Measurements from ENCODE around the gene CAMTA1.
A peak's percentile ranks its signal among the peaks of the same experiment; 100 is the strongest.

CAMTA1 gene

DNA sequence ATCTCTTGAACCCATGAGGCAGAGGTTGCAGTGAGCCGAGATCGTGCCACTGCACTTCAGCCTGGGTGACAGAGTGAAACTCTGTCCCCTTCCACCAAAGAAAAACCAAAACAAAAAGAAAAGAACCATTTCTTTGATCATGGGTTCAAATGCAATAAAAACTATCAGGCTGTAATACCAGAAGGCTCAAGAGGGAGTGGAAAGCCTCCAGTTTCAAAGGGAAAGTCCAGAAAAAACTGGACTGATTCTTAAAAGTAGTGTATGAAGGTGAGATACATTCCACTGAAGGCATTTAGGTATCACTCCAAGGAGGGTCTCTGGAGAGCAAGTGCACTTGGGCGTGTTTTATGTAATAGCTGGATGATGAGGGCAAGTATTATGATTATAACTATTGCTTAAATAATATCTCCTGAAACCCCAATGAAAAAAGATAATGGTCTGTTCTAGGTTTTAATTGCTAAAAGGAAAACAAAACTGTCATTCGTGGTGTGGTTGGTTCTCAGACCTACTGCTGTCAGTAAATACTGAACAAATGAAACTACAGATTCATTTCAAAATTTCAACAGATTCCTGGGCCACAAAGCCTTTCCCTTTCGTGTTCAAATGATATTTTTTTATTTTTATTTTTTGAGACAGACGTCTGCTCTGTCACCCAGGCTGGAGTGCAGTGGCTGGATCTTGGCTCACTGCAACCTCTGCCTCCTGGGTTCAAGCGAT is 6.0 kb upstream of the CAMTA1 start:
- DNase-seq (ENCODE audit: low spot score): no peak

DNA sequence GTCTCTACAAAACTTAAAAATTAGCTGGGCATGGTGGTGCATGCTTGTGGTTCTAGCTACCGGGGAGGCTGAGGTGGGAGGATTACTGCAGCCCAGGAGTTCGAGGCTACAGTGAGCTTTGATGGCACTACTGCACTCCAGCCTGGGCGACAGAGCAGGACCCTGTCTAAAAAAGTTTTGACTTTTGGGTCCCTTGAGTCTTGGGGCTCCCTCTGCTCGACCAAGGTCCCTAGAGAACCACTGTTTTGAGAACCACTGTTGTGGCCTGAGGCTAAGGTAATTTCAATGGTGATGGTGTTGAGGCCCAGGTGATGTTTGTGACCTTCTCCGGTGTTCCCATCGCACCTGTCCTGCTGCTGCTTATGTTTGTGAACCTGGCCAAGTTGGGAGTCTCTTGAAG is 3.1 kb upstream of the CAMTA1 start:
- no peak for DNase-seq (ENCODE audit: low spot score)

DNA sequence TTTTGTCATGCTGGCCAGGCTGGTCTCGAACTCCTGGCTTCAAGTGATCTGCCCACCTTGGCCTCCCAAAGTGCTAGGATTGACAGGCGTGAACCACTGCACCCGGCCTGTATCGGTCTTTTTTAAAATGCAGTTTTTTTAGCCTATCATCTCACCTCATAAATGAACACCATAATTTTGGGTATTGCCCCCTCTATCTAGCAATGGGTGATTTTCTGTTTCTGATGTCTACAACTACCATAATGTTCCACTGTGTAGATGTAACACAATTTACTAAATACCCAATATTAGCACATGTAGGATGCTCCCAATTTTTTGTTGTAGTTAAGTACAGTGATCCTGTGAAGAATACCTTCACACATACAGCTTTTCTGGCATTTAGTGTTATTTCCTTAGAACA is 2.0 kb upstream of the CAMTA1 start:
- DNase-seq (ENCODE audit: low spot score): no peak

DNA sequence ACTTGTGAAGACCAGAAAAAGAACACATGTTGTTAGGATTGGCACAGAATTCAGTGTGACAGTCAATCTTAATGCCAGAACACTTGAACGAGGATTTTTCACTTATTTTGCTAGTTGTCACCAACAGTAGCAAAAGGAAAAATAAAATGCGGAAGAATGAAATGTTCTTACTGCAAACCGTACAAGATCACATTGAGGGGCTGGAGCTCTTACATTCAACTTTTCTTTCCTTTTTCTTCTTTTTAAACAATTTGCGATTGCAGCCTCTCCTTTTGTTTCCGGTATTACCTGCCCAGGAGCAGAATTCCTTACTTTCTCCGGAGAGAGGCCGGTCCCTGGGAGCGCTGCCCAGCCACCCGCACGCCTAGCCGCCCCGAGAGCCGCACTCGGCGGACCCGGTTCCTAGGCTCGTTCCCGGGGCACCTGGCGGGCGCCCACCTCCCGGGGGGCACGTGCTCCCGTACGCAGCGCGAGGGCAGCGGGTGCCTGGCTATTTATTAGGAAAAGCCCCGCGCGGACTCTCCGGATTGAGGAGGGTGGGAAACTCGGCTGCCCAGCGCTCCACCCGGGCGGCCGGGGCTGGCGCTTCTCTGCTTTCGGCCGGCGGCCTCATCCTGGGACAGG is 1.2 kb upstream of the CAMTA1 start:
- no peak for DNase-seq (ENCODE audit: low spot score)

DNA sequence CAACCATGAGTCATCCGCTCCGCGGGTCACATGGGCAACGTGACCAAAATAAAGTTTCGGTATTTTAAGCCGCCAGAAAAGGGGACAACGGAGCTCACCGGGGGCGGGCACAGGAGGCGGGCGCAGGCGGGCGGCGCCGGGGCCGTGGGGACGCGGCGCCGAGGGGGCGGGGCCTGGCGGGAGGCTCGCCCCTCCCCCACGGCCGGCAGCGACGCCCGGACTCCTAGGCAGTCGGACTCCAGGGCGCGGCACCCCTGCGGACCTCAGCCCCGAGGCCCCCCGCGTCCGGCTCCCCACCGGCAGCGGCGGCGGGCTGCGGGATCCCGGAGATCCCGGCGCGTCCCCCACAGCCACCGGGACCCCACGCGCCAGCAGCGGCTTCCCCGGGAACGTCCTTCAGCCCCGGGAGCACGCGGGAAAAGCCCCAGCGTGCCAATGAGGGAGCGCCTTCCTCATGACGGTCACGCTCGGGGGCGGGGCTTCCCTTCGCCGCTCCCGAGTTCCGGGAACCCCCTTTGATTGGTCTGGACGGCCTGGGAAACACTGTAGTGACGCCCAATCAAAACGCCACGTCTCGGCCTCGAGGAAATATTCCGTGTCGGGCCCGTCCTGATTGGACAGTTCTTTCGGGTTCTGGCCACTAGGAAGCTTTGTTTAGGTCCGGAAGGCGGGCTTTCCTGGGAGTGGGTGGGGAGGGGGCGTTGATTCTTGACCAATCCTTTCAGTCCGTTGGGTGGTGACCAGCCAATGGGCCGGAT is 515 bp upstream of the CAMTA1 start:
- DNase-seq (ENCODE audit: low spot score): peak; percentile 96

DNA sequence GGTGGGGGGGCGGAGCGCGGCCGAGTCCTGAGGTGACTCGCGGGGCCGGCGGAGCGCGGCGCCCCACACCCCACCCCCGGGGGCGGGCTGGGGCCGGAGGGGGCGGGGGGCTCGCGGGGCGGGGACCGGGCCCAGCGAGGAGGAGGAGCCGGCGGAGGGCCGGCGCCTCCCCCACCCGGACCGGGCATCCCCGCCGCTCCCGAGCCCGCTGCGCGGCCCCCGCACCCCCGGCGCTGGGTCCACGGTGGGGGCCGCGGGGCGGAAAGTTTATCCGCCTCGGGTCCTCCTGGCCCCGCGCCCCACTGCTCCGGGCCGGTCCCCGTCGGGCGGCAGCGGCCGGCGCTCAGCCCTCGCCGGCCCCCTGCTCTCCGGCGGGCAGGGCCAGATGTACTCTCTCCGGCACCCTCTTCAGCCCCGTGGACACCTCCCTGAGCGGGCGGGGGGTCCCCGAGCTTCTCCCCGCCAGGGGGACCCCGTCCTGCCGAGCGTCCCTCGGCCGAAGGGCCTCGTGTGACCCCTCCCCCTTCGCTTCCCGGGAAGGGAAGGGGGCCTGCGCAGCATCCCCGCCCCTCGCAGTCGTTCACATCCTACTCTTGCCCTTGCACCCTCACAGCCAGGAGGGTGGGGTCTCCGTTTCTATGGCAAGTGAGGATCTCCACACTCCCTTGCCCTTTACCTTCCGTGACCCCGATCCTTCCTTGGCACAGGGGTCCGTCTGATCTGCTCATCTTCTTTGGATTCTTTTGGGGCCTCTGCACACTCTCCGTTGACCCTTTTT is 663 bp downstream of the CAMTA1 start:
- DNase-seq (ENCODE audit: low spot score): no peak

DNA sequence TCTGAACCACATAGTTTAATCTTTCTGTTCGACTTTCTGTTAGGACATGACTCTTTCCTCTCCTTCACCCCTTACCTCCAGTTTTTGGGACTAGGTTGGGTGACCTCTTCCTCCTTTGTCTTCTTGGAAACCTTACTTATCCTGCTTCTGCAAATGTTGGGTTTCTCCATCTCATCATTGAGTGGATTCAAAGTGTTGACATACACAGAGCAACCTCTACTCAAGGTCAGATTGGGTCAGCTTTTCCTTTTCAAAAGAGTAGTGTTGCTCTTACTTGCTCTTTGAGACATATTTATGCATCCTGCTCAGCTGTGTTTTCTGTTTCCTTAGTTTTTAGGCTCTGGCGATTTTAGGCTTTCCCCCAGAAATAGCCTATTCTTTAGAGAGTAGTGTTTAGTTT is 3.7 kb downstream of the CAMTA1 start:
- no peak for DNase-seq (ENCODE audit: low spot score)

DNA sequence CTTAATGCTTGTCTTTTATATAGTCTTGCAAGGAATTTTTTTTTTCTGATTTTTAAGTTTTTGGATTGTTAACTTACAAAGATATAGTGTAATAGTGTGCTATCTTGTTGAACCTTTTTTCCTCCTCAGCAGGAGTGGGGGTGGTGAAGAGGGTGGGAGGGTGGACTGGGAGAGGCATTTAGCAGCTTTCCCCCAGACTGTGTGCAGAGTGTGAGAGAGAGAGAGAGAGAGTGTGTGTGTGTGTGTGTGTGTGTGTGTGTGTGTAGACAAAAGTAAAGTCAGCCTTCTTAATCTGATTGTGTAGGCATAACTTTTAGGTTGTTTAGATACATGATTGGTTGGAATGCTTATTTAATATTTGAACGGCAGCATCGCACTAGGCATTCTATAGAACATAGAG is 4.9 kb downstream of the CAMTA1 start:
- no peak for DNase-seq (ENCODE audit: low spot score)

DNA sequence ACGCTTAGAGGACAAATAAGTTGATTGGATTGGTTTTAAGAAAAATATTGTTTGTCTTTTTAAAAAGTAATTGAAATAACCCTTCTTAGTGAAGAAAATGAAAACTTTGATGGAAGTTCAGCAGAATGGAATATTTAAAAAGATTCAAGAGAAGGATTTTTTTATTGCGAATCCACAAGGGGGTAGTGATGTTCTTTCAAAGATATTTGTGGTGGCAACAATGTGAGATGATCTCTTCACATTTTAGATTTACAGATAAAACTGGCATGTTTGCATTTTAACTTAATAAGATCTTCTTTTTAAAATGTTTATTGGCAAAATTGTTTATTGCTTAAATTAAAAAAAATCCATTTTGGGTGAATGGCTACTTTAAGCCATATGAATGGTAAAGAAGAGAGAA is 8.9 kb downstream of the CAMTA1 start:
- peak; percentile 27 for DNase-seq (ENCODE audit: low spot score)

DNA sequence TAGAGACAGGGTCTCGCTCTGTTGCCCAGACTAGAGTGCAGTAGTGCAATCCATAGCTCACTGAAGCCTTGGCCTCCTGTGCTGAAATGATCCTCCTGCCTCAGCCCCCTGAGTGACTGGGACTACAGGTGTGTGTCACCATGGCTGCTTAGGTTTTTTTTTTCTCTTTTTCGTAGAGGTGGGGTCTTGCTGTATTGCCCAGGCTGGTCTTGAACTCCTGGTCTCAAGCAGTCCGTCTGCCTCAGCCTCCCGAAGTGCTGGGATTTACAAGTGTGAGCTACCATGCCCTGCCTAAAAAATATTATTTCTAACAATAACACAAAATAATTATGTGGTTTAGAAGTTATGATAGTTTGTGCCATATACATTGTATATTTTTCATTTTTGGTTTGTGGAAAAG is 9.9 kb downstream of the CAMTA1 start:
- no peak for DNase-seq (ENCODE audit: low spot score)

DNA sequence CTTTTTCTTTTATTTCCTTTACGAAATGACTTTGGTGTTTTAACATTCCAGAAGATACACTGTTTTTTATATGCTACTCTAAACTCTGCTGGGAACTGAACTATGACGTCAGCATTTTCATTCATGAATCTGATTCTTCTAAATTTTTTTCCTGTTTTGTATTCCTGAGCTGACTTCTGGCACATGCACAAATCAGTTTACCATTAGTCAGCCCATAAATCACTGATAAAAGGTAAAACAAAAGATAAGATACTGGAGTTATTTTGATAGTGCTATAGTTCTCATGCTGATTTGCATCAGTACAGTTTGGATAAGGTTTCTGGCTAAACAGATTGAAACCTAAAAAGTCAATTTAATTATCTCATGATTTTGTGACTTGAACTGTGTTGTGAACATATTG is 10.4 kb downstream of the CAMTA1 start:
- peak; percentile 29 for DNase-seq (ENCODE audit: low spot score)

DNA sequence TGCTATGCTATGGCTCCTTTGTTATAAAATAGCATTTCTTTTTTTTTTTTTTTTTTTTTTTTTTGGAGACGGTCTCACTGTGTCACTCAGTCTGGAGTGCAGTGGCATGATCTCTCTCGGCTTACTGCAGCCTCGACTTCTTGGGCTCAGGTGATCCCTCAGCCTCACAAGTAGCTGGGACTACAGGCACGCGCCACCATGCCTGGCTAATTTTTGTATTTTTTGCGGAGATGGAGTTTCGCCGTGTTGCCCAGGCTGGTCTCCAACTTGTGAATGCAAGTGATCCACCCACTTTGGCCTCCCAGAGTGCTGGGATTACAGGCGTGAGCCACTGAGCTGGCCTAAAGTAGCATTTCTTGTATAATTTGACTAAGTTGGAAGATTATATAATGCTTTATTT is 10.8 kb downstream of the CAMTA1 start:
- no peak for DNase-seq (ENCODE audit: low spot score)

DNA sequence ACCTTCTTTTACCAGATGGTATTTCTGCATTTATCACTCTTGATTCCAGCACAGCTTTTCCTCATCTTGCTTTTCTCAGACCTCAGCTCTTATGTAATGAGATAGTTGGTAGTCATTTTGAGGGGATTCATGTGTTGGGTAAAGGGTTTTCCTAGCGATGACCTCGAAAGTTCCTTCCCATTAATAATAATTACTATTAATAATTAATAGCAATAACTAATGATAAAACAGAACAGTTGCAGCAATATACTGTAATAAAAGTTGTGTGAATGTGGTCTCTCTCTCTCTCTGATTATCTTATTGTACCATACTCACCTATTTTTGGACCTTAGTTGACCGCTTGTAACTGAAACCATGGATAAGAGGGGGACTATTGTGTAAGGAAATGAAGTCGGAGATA is 14.2 kb downstream of the CAMTA1 start:
- no peak for DNase-seq (ENCODE audit: low spot score)

DNA sequence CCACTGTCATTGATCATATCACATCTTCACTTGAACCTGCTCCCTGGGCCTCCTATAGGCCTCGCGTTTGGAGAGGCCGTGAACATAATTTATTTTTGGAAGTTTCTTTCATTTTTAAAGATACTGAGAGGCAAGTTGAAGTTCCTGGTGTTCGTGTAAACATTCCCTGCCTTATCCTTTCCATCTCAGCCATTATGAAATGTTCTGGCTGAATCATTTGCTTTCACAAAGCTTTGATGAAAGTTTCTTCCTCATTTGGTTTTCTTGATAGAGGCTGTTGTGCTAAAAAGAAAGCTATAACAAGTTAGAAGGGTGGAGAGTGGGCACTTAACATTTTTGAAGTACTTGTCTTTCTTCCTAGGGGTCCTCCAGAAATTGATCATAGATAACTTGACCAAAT is 15.5 kb downstream of the CAMTA1 start:
- no peak for DNase-seq (ENCODE audit: low spot score)

DNA sequence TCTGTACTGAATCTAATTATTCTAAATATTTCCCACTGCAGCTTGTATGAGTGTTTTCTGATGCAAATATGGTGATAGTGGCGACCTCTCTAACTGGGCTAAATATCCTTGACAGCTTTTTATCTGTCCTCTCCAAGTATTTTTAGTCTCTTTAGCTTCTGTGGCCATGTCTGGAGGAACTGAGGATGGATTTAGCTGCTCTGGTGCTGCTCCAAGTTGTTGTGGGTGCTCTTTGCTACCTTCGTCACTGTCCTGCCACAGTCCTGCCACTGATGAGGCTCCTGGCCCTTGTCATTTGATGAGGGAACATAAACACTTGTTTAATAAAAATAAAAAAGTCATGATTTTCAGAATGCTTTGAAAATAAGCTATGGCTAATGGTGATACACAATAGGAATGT is 15.9 kb downstream of the CAMTA1 start:
- DNase-seq (ENCODE audit: low spot score): no peak

DNA sequence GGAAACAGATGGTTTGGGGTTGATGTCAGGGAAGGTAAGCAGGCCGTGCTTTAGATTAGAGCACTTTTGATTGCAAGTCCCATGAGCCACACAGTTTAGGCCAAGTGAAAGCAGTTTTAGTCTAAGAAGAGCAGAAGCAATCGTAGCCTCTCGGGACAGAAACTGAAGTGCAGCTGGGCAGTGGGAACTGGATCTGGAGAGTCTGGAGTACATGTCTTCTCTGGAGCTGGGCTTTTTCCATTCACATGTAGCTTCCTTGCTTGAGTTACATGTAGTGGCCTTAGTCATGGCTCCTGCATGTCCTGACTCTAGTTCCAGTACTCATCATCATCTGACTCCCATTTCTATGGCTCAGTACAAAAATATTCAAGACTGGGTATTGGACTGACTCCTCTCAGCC is 16.7 kb downstream of the CAMTA1 start:
- DNase-seq (ENCODE audit: low spot score): no peak

DNA sequence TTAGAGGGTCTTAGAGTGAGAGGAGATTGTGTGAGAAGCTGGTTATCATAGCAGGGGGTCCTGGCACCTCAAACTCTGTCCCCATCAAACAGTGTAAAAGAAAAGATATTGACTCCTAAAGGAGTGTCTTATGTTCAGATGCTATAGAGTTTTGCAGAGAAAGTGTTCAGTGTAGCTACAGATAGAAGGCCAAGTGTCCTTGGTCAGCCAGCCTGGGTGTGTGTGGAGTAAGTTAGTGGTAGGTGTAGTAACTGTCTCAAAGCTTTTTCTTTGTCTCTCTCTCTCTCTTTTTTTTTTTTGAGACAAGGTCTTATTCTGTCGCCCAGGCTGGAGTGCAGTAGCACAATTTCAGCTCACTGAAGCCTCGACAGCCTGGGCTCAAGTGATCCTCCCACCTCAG is 17.2 kb downstream of the CAMTA1 start:
- DNase-seq (ENCODE audit: low spot score): no peak

DNA sequence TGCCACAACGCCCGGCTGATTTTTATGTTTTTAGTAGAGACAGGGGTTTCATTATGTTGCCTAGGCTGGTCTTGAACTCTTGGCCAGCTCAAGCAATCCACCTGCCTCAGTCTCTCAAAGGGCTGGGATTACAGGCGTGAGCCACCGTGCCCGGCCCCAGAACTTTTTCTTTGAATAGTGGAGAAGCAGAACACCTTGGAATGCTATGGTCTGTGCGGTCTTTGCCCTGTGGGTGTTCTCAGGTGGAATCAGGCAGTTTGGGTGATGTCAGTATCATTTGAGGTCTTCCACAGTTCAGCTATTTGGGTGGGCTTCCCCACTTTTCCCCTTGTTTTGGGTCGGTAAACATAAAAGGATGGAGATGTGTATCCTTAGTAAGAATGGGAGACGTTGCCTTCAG is 17.6 kb downstream of the CAMTA1 start:
- no peak for DNase-seq (ENCODE audit: low spot score)

DNA sequence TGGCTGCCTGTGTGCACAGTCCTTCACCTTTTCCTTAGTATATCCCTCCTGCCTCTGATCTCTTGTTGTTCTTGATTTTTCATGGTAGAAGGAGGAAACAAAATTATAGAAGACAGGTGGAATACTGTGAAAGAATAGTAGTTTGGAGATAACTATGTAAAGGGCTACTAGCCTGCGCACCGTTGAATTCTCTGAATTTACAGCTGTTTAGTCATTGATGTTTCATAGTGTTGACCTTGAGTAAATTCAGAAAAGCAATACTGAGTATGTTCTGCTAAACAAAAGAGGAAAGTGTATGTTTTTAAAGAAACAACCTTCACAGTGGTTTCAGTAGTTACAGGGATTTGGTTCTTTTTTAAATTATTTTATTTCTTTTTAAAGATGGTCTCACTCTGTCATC is 18.1 kb downstream of the CAMTA1 start:
- no peak for DNase-seq (ENCODE audit: low spot score)

DNA sequence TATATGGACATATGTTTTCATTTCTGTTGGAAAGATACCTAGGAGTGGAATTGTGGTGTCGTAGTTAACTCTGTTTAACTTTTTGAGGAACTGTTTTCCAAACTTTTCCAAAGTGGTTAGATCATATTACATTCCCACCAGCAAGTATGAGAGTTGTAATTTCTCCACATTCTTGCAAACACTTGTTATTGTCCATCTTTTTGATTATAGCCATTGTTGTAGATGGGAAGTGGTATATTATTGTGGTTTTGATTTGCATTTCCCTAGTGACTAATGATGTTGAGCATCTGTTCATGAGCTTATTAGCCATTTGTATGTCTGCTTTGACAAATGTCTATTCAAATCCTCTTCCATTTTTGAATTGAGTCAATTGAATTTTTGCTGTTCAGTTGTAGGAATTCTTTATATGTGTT is 19.8 kb downstream of the CAMTA1 start:
- DNase-seq (ENCODE audit: low spot score): no peak

DNA sequence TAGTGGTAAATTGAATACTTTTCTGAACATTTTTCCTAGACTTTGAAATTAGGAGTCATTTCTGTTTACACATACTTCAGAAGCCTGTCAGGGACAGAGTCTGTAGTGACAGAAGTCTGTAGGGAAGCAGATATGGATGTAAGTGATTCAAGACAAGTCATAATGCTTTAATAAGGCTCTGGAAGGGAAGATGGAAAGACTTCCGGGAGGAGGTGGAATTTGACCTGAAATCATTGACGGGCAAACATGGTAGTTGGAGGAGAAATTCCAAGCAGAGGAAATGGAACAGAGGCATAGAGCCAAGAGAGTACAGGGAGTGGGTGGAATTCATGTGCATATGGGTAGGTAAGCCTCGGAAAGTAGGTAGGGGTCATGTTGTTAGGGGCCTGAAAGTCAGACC is 22.5 kb downstream of the CAMTA1 start:
- no peak for DNase-seq (ENCODE audit: low spot score)

DNA sequence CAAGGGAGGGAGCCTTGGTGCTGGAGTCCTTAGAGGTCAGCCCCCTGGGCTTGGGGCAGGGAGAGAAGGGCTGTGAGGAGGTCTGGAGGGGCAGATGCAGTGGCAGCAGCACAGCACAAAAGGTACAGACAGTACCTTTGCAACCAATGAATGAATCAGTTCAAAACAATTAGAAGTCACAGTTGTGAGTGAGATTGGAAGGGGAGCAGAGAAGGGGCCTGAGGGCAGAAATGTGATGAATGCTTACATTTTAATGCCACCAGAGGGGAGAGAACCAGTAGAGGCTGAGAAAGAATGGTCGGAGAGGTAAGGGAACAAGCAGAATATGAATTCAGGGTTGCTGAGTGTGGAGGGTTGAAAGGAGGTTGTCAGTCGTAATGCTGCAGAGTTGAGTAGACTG is 24.2 kb downstream of the CAMTA1 start:
- no peak for DNase-seq (ENCODE audit: low spot score)

Data from COLO829 (cell line).